HepG2 (cell line): ENCODE results near the gene TANGO6. TPM values are rescaled to one million over a fixed set of nuclear protein-coding genes. Genes with fewer than 3 reads are reported as not detected.

Experiments used
- ATAC-seq: fragments of 200-7000 bp; cut with Tn5 transposase; 3 replicates; pipeline ENCODE4 v1.9.1; 2020; ENCODE audit warnings: mild to moderate bottlenecking, moderate library complexity
- BruUV-seq: library from RNA; stranded (reverse); fragments of 400-500 nt; replicated peaks from 2 replicates; lab custom pipeline; 2021; lab: Mats Ljungman, UMichigan
- CTCF ChIA-PET: fragments of 300-600 bp; formaldehyde crosslinking; extraction: SDS; loops from one replicate; lab custom pipeline; 2021; ENCODE audit warnings: low total read pairs, inconsistent platforms, low intra/inter-chr PET ratio; lab: Yijun Ruan, JAX
- POLR2A ChIA-PET: fragments of 350-600 bp; sonication (Branson Sonifier 250); formaldehyde crosslinking; loops from one replicate; lab custom pipeline; 2020; ENCODE audit warnings: antibody characterized with exemption, inconsistent platforms; lab: Yijun Ruan, JAX
- DNase-seq: peaks from one replicate; pipeline ENCODE4 v3.0.0-alpha.2; 2015; ENCODE audit warnings: low spot score
- FAIRE-seq: peaks from 3 replicates; lab custom pipeline; 2011; peaks lifted over from hg19 to GRCh38; lab: Jason Lieb, UNC
- H2AFZ ChIP-seq: one replicate; pipeline ENCODE4 v1.6.1; 2011; ENCODE audit warnings: low read length, inconsistent platforms
- H3K27ac ChIP-seq: fragments of 300-600 bp; 3 replicates; pipeline ENCODE4 v1.8.0; 2011; ENCODE audit warnings: mixed run types, mild to moderate bottlenecking, mixed read lengths, low read length, inconsistent platforms; ENCODE audit not compliant: insufficient read depth; ENCODE audit errors: extremely low read length
- H3K27me3 ChIP-seq, 2 experiments: fragments of 200-600 bp in 1 of 2; 2 replicates in 1 of 2; 3 replicates in 1 of 2; pipeline versions ENCODE4 v1.6.0 to v1.8.0; 2011; ENCODE audit warnings: low read length in 2 of 2, mild to moderate bottlenecking in 2 of 2, moderate library complexity in 2 of 2, inconsistent platforms in 1 of 2; ENCODE audit not compliant: insufficient read depth in 2 of 2, control insufficient read depth in 1 of 2
- H3K36me3 ChIP-seq, 2 experiments: fragments of 200-600 bp in 1 of 2; replicated peaks in 1 of 2; 2 replicates in 1 of 2; 3 replicates in 1 of 2; pipeline versions ENCODE4 v1.5.1 to v1.8.0; 2011; ENCODE audit warnings: low read length in 2 of 2, inconsistent platforms in 1 of 2; ENCODE audit not compliant: insufficient read depth in 2 of 2, control insufficient read depth in 1 of 2
- H3K4me1 ChIP-seq: 2 replicates; pipeline ENCODE4 v1.5.1; 2012; ENCODE audit warnings: low read length, inconsistent platforms; ENCODE audit not compliant: insufficient read depth
- H3K4me2 ChIP-seq: 2 replicates; pipeline ENCODE4 v1.6.0; 2011; ENCODE audit warnings: low read depth, low read length, inconsistent platforms
- H3K4me3 ChIP-seq, 3 experiments: fragments of 200-600 bp in 1 of 3; sonication (generic), shearing (Covaris generic) in 1 of 3; replicated peaks in 1 of 3; 2 replicates each; pipeline ENCODE4 v1.5.1; 2011 to 2016; ENCODE audit warnings: low read length in 3 of 3, inconsistent platforms in 2 of 3, low read depth in 2 of 3, mild to moderate bottlenecking in 2 of 3, control low read depth in 1 of 3, mixed read lengths in 1 of 3; ENCODE audit not compliant: insufficient read depth in 1 of 3
- H3K79me2 ChIP-seq: one replicate; pipeline ENCODE4 v1.6.1; 2011; ENCODE audit warnings: low read length, inconsistent platforms; ENCODE audit not compliant: insufficient read depth
- H3K9ac ChIP-seq: 2 replicates; pipeline ENCODE4 v1.6.0; 2011; ENCODE audit warnings: mild to moderate bottlenecking, low read depth, low read length, inconsistent platforms; ENCODE audit not compliant: insufficient read depth
- H3K9me3 ChIP-seq: 2 replicates; pipeline ENCODE4 v1.5.1; 2012; ENCODE audit warnings: mild to moderate bottlenecking, low read length
- H4K20me1 ChIP-seq: 2 replicates; pipeline ENCODE4 v1.6.0; 2011; ENCODE audit warnings: inconsistent platforms, mild to moderate bottlenecking, low read length, moderate library complexity; ENCODE audit not compliant: insufficient read depth
- BHLHE40 ChIP-seq: IDR thresholded peaks from 2 replicates; pipeline ENCODE4 v1.6.1; 2011; ENCODE audit warnings: low read length, improper control_type of control experiment
- DNMT3B ChIP-seq: conservative IDR thresholded peaks from 2 replicates; pipeline ENCODE4 v1.6.1; 2016; ENCODE audit warnings: missing biosample characterization, control low read depth
- EED ChIP-seq: sonication (generic); formaldehyde crosslinking; IDR thresholded peaks from 2 replicates; pipeline ENCODE4 v1.5.0; 2020; ENCODE audit warnings: mild to moderate bottlenecking, missing genetic modification reagents
- GATA4 ChIP-seq: sonication (generic); IDR thresholded peaks from 2 replicates; pipeline ENCODE4 v1.6.1; 2016; ENCODE audit warnings: antibody characterized with exemption, low read depth, borderline replicate concordance
- HES4 ChIP-seq: sonication (generic); formaldehyde crosslinking; IDR thresholded peaks from 2 replicates; pipeline ENCODE4 v1.9.0; 2021; ENCODE audit warnings: mild to moderate bottlenecking, missing genetic modification reagents, borderline replicate concordance
- HIC2 ChIP-seq: sonication (generic); formaldehyde crosslinking; IDR thresholded peaks from 2 replicates; pipeline ENCODE4 v1.9.0; 2022; ENCODE audit warnings: low read depth, missing genetic modification reagents
- HIVEP1 ChIP-seq: sonication (generic); formaldehyde crosslinking; IDR thresholded peaks from 2 replicates; pipeline ENCODE4 v1.4.0; 2020; ENCODE audit warnings: mild to moderate bottlenecking, missing genetic modification reagents
- MEIS2 ChIP-seq: sonication (generic); formaldehyde crosslinking; IDR thresholded peaks from 2 replicates; pipeline ENCODE4 v1.9.0; 2021; ENCODE audit warnings: mild to moderate bottlenecking, missing genetic modification reagents
- MTA1 ChIP-seq: sonication (generic); formaldehyde crosslinking; IDR thresholded peaks from 2 replicates; pipeline ENCODE4 v1.4.0; 2020; ENCODE audit warnings: missing genetic modification reagents, mild to moderate bottlenecking, borderline replicate concordance
- ZBTB33 ChIP-seq: sonication (generic); formaldehyde crosslinking; IDR thresholded peaks from 2 replicates; pipeline ENCODE4 v1.4.0; 2020; ENCODE audit warnings: missing genetic modification reagents
- ZMYM4 ChIP-seq: sonication (generic); formaldehyde crosslinking; IDR thresholded peaks from 2 replicates; pipeline ENCODE4 v1.8.1; 2023; ENCODE audit warnings: mild to moderate bottlenecking, missing genetic modification reagents
- ZNF160 ChIP-seq: sonication (generic); formaldehyde crosslinking; IDR thresholded peaks from 2 replicates; pipeline ENCODE4 v1.8.0; 2022; ENCODE audit warnings: mild to moderate bottlenecking, inconsistent platforms, missing genetic modification reagents
- ZNF883 ChIP-seq: sonication (generic); formaldehyde crosslinking; IDR thresholded peaks from 2 replicates; pipeline ENCODE4 v1.5.1; 2020; ENCODE audit warnings: mild to moderate bottlenecking, missing genetic modification reagents; ENCODE audit errors: not compliant biosample characterization
- ZNF891 ChIP-seq: sonication (generic); formaldehyde crosslinking; IDR thresholded peaks from 2 replicates; pipeline ENCODE4 v1.5.0; 2020; ENCODE audit warnings: mild to moderate bottlenecking, missing genetic modification reagents
- WGBS: methylation state at CpG from one replicate; pipeline ENCODE4 v1.1.6; 2017; ENCODE audit warnings: low lambda C conversion rate; 5-methylcytosine and 5-hydroxymethylcytosine counted together
- in situ Hi-C: cut with HindIII; loops from 2 replicates; pipeline ENCODE4 v1.10.0; 2017; ENCODE audit warnings: low pct_unique_long_range_greater_than_20kb; ENCODE audit not compliant: extremely low pct_ligation_motif_present
- intact Hi-C: fragments of 100-400 bp; cut with micrococcal nuclease; formaldehyde crosslinking; loops from one replicate; pipeline ENCODE4 v1.10.0; 2022; ENCODE audit not compliant: unreplicated experiment
- polyA plus RNA-seq, 8 experiments: library from polyadenylated mRNA; depleted of rRNA in 3 of 8; stranded (reverse) in 7 of 8; unstranded in 1 of 8; fragments of >200 nt; fragmentation: Illumina TruSeq in 4 of 8; extraction: Trizol in 4 of 8; gene quantifications; 2 replicates each; pipeline versions ENCODE4 v1.2.1 to v1.2.3, GENCODE V29; 2011 to 2016; ENCODE audit warnings: low read depth in 4 of 8, missing spikeins in 1 of 8, mixed read lengths in 1 of 8; ENCODE audit not compliant: insufficient read depth in 1 of 8
- total RNA-seq, 5 experiments: library from RNA; depleted of rRNA; stranded (reverse); fragments of >200 nt; fragmentation: Illumina TruSeq; extraction: Trizol; gene quantifications; 2 replicates each; pipeline ENCODE4 v1.2.3, GENCODE V29; 2016; ENCODE audit warnings: low read depth in 1 of 5

TANGO6 gene
- total and polyA plus RNA-seq, 2 of the 13 experiments (the other 11 are each of a cell fraction or from before 2014, with no cell fraction given) = 7.2 to 13.3 TPM

GRCh38 chr16:69106491-69107315 lies 263.4 kb downstream of the TANGO6 start:
- FAIRE-seq (no peak), DNase-seq (no peak), ATAC-seq (no peak)
- TF ChIP-seq ZMYM4 (0 out of 2 replicates have a peak, but pooled peaks have one; percentile 2), EED (CRISPR knock-in tag) (0 out of 2 replicates have a peak, but pooled peaks have one; percentile 26), MTA1 (CRISPR knock-in tag) (peak; percentile 38; the same call in 1 of the 2 replicates), BHLHE40 (0 out of 2 replicates have a peak, but pooled peaks have one; percentile 13), HES4 (CRISPR knock-in tag) (0 out of 2 replicates have a peak, but pooled peaks have one; percentile 3), HIC2 (CRISPR knock-in tag) (0 out of 2 replicates have a peak, but pooled peaks have one; percentile 33), ZNF883 (CRISPR knock-in tag) (peak; percentile 47), MEIS2 (CRISPR knock-in tag) (no peak), ZBTB33 (CRISPR knock-in tag) (peak; percentile 69), ZNF160 (CRISPR knock-in tag) (no peak), GATA4 (no peak), HIVEP1 (0 out of 2 replicates have a peak, but pooled peaks have one; percentile 38), ZNF891 (CRISPR knock-in tag) (0 out of 2 replicates have a peak, but pooled peaks have one; percentile 12), DNMT3B (CRISPR knock-in tag) (no peak)
- BruUV-seq = no TSS peak
- Histone ChIP-seq H3K27me3 (peaks cover 4 to 28% of the 10 kb centered on the region in 2 experiments; a peak in 4 of 5 replicates), H2AFZ (no peak overlapping the region), H3K4me3 (peak overlapping the region; percentile 49 to 85 (median 61); a peak in 5 of 6 replicates), H3K4me2 (peak overlapping the region; percentile 88), H4K20me1 (no peaks in the 10 kb centered on the region), H3K36me3 (no peaks in the 10 kb centered on the region), H3K9me3 (no peaks in the 10 kb centered on the region), H3K27ac (no peak overlapping the region), H3K4me1 (peaks cover 14% of the 10 kb centered on the region), H3K9ac (no peak overlapping the region), H3K79me2 (no peaks in the 10 kb centered on the region)
- WGBS = 41% methylated on average over 40 of the region's 55 CpGs
- ChIA-PET POLR2A (interaction anchor here (0.5 to 1.5 kb wide), 4 partner anchors 11 to 462 kb away, joined by 3 to 9 read pairs (median 4); partner anchors contain the start of gene CDH3), CTCF (no interaction called here)
- in situ Hi-C loops = loop anchor here (10.0 to 25.0 kb wide), 2 partner anchors 112 to 394 kb away; no protein-coding TSS in a partner anchor
- intact Hi-C loops = loop anchor here (10.0 kb wide), 1 partner anchor 112 kb away; no protein-coding TSS in a partner anchor
